Measurements from ENCODE around the gene LRSAM1. TPM values are rescaled to one million over a fixed set of nuclear protein-coding genes. Genes with fewer than 3 reads are reported as not detected.

Gene LRSAM1
- total and polyA plus RNA-seq, 11 donors: 21.9 to 42.2 (median 31.6) TPM

- H3K27ac ChIP-seq: peak overlapping the region in 1 of 12 donors; percentile 48
- ATAC-seq: peak in 2 of 4 donors; percentile 26 to 32
Measured at GRCh38 chr9:127505396-127506116, 54.2 kb downstream of the LRSAM1 start.

GRCh38 chr9:127506117-127506813 lies 55.0 kb downstream of the LRSAM1 start:
- DNase-seq: peak in 1 of 5 donors; percentile 38
- Histone ChIP-seq H3K4me1 (peaks cover 0 to 16% (median 9%) of the 10 kb centered on the region in 12 donors), H3K4me3 (no peak overlapping the region), H3K27ac (peak overlapping the region in 1 of 12 donors; percentile 48), H3K27me3 (no peaks in the 10 kb centered on the region), H3K36me3 (peaks cover 0 to 84% (median 61%) of the 10 kb centered on the region in 9 donors), H3K9me3 (no peaks in the 10 kb centered on the region)
- 88 to 94% (median 92%) methylated on average over 10 to 12 of the region's 12 CpGs for WGBS, 4 donors
- intact Hi-C loops (cut with DNase I): loop anchor here in 4 of 10 donors (5.0 to 10.0 kb wide), 4 partner anchors 219 to 419 kb away; partner anchors contain the start of gene TOR2A (in 1 of the 4)
- no peak for ATAC-seq
- no peak for TF ChIP-seq POLR2A (IDR thresholded peaks at IDR 0.05)
- TF ChIP-seq CTCF (IDR thresholded peaks at IDR 0.05): no peak

More at GRCh38 chr9:127505396-127506116, 54.2 kb downstream of the LRSAM1 start:
- H3K9me3 ChIP-seq: no peaks in the 10 kb centered on the region
- H3K4me3 ChIP-seq: no peak overlapping the region
- DNase-seq: peak in 2 of 5 donors; percentile 22 to 61
- peaks cover 0 to 16% (median 9%) of the 10 kb centered on the region in 12 donors for H3K4me1 ChIP-seq
- TF ChIP-seq CTCF (IDR thresholded peaks at IDR 0.05): peak in 10 of 12 donors; percentile 17 to 49 (median 30)
- TF ChIP-seq POLR2A (IDR thresholded peaks at IDR 0.05): no peak
- no peaks in the 10 kb centered on the region for H3K27me3 ChIP-seq
- 73 to 79% (median 78%) methylated on average over 14 to 16 of the region's 16 CpGs for WGBS, 4 donors
- intact Hi-C loops (cut with DNase I): loop anchor here in 5 of 10 donors (1.0 to 10.0 kb wide), 7 partner anchors 77 to 419 kb away; partner anchors contain the start of gene TOR2A (in 1 of the 5)
- peaks cover 0 to 86% (median 66%) of the 10 kb centered on the region in 9 donors for H3K36me3 ChIP-seq

GRCh38 chr9:127506814-127507750 lies 55.8 kb downstream of the LRSAM1 start:
- DNase-seq (peak in 1 of 5 donors; percentile 57), ATAC-seq (no peak)
- H3K36me3 ChIP-seq: peaks cover 0 to 78% (median 55%) of the 10 kb centered on the region in 9 donors
- H3K4me1 ChIP-seq: peaks cover 0 to 16% (median 9%) of the 10 kb centered on the region in 12 donors
- 88 to 89% (median 88%) methylated on average over 19 to 42 of the region's 42 CpGs for WGBS, 4 donors
- H3K27ac ChIP-seq: no peak overlapping the region
- TF ChIP-seq POLR2A (IDR thresholded peaks at IDR 0.05): no peak
- TF ChIP-seq CTCF (IDR thresholded peaks at IDR 0.05): no peak
- intact Hi-C loops (cut with DNase I): loop anchor here in 4 of 10 donors (5.0 to 10.0 kb wide), 4 partner anchors 218 to 418 kb away; partner anchors contain the start of gene TOR2A (in 1 of the 4)
- no peaks in the 10 kb centered on the region for H3K27me3 ChIP-seq
- no peak overlapping the region for H3K4me3 ChIP-seq
- no peaks in the 10 kb centered on the region for H3K9me3 ChIP-seq
